ENCODE data around the gene CCDC148.

The CCDC148 gene

DNA sequence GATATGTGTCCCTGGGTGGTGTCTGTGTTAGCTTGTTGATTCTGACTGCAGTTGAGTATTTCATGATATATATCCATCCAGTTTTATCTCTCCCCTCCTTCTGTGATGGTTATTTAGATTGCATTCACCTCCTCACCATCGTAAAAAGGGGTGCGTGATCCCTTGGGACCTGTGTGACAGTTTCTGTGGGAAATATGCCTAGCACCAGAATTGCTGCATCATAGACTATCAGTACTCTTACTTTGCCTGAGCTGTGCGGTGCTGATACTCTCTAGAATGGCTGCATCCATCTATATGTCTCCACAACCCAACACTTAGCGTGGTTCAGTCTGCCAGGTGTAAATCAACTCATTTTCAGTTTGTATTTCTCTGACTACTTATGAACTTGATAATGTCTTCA is 34.5 kb upstream of the CCDC148 start:
- no peak overlapping the region for H3K4me3 ChIP-seq (ENCODE audit: low read depth, low read length)
- TF ChIP-seq, protein P1, sequence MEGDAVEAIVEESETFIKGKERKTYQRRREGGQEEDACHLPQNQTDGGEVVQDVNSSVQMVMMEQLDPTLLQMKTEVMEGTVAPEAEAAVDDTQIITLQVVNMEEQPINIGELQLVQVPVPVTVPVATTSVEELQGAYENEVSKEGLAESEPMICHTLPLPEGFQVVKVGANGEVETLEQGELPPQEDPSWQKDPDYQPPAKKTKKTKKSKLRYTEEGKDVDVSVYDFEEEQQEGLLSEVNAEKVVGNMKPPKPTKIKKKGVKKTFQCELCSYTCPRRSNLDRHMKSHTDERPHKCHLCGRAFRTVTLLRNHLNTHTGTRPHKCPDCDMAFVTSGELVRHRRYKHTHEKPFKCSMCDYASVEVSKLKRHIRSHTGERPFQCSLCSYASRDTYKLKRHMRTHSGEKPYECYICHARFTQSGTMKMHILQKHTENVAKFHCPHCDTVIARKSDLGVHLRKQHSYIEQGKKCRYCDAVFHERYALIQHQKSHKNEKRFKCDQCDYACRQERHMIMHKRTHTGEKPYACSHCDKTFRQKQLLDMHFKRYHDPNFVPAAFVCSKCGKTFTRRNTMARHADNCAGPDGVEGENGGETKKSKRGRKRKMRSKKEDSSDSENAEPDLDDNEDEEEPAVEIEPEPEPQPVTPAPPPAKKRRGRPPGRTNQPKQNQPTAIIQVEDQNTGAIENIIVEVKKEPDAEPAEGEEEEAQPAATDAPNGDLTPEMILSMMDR (IDR thresholded peaks at IDR 0.05; ENCODE audit: control insufficient read depth, extremely low read depth, insufficient read depth), result no peak
- no peak for DNase-seq (ENCODE audit: low read depth)

DNA sequence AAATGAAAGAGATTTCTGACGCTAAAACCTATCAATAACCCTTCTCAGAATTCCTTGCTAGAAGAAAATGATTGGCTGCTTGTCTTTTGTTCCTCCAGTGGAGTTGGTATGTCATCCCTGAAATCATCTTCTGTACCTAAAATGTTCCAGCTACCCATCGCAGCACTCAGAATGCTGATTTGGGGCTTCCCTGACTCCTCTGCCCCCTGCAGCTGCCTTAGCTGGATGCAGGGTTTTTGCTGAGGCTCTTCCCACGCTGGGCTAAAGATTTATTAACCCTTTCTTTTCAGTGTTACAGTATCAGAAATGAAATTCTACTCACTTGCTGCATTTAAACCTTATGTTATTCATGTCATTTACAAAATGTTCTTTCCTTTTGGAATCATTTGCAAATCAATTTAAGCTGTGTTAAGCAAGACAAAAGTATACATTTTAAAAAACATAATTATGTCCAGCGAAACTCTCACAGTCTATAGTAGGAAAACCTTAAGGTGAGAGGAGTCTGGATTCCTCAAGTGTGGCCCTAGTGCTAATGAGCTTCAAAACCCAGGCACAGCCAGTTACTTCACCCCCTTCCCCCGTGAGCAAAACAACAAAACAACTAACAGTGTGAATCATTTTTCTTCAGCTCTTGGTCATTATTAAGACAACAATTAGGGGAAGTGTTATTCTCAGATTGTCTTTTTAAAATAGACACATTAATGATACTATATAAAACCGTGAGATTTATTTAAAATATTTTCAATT is 33.0 kb upstream of the CCDC148 start:
- TF ChIP-seq, protein P1 (IDR thresholded peaks at IDR 0.05; ENCODE audit: control insufficient read depth, extremely low read depth, insufficient read depth), result no peak
- DNase-seq (ENCODE audit: low read depth), result no peak
- H3K4me3 ChIP-seq (ENCODE audit: low read depth, low read length), result no peak overlapping the region

DNA sequence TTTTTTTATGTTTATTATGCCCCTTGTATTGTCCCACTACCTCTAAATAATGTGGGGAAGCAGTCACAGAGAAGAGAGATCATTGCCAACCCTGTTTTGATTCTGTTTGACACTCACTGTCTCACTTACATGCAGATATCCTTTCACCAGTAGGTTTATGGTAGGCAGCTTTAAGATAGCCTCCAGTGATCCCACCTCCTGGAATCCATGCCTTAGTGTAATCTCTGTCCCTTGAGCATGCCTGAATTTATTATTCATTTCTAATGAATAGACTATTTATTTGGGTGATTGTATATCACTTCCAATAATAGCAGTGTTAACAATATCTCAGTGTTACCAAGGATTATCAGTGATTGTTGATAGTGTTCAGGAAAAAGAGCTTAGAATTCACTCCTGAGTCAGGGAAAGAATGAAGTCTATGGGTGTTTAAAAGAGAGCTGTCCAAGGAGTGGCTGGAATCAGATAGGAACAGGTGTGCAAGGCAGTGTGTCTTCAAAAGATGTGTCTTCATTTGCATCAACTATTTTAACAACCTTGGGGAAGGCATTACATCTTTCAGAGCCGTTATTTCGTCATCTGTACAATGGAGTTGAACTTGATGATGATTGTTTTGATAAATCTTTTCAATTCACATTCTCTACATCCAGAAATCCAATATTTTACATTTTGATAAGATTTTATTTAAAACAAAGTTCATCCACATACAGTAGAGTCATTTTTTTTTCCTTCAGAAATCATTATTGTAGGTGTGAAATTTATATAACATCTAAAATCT is 32.1 kb upstream of the CCDC148 start:
- no peak overlapping the region for H3K4me3 ChIP-seq (ENCODE audit: low read depth, low read length)
- TF ChIP-seq, protein P1 (IDR thresholded peaks at IDR 0.05; ENCODE audit: control insufficient read depth, extremely low read depth, insufficient read depth), result no peak
- no peak for DNase-seq (ENCODE audit: low read depth)

DNA sequence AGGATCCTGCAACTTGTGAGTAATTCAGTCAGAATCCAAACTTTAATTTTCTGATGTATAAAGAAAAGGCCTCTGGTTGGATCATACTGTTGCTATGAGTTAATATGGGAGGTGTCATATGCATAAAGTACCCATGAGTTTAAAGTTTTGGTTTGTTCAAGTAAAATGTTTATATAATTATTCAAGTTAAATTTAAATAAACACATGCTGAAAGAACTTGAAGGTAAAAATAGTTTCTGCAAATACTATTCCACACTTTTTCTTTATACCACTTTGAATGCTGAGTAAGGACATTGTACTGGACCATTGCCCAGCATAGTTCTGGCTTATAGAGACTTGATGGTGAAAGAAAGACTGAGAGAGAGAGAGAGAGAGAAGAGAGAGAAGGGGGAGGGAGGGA is 30.9 kb upstream of the CCDC148 start:
- DNase-seq (ENCODE audit: low read depth), result no peak
- TF ChIP-seq, protein P1 (IDR thresholded peaks at IDR 0.05; ENCODE audit: control insufficient read depth, extremely low read depth, insufficient read depth), result no peak
- H3K4me3 ChIP-seq (ENCODE audit: low read depth, low read length), result no peak overlapping the region

DNA sequence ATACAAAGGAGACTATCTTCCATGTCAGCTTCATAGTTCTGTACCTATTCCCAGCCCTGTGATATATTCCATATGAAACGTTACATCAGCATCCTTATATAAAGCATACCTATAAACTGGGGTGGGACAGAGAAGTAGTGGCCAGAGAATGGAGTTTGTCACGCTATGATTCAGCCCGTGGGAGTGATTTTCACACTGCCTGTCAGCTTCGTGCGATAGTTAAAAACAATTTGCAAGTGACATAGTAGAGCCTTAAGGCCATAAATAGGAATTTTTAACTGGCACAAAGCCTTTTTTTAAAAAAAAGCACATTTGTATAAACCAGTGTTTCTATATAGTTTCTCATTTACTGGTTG is 30.4 kb upstream of the CCDC148 start:
- TF ChIP-seq, protein P1 (IDR thresholded peaks at IDR 0.05; ENCODE audit: control insufficient read depth, extremely low read depth, insufficient read depth), result no peak
- H3K4me3 ChIP-seq (ENCODE audit: low read depth, low read length), result no peak overlapping the region
- no peak for DNase-seq (ENCODE audit: low read depth)

DNA sequence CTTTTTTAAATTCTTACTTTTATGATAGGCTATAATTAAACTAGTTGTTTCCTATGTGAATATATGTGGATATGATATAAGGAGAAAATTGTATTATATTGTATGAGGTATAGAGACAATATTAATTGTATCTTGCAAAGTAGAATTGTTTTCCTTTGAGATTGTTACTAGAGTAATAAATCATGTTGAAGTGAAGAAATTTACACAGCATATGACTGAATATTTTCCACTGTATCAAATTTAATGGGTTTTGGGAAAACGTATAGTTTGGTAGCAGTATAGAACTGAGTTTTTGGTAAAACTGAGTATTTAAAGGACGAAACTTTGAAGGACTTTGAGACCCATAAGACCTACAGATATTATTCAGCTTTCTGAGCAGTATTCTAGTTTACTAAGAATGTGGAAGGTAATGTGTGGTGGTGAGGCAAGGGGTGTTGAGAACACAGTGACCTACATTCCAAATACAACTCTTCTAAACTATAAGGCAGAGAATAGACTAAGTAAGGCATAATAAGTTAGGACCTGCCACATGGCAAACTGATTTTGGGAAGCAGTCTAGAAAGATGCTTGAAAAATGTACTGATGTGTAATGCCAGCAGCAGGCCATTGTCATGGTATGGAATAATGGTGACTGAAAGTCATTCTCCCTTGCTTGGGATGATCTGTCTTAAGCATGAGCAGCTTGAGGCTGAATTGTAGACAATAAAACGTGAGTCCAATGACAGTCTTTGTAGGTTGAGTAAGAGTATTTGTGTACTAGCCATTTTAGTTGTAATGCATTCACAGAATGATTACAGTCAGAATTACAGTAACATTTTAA is 29.8 kb upstream of the CCDC148 start:
- DNase-seq (ENCODE audit: low read depth), result no peak
- H3K4me3 ChIP-seq (ENCODE audit: low read depth, low read length), result no peak overlapping the region
- TF ChIP-seq, protein P1 (IDR thresholded peaks at IDR 0.05; ENCODE audit: control insufficient read depth, extremely low read depth, insufficient read depth), result no peak

Data from LNCaP clone FGC (cell line).